Neuronal stem cell (in vitro differentiated cells): ENCODE measurements around the gene SBNO2.
A peak's percentile ranks its signal among the peaks of the same experiment; 100 is the strongest.

Experiments
- DNase-seq: peaks from one replicate; pipeline ENCODE4 v3.0.0-alpha.2; 2013; ENCODE audit warnings: low spot score
- H2AFZ ChIP-seq: one replicate; pipeline ENCODE4 v1.6.1; 2013; ENCODE audit warnings: mild to moderate bottlenecking, low read length, inconsistent platforms
- H2AK5ac ChIP-seq: 2 replicates; pipeline ENCODE4 v1.6.1; 2013; ENCODE audit warnings: low read depth, mild to moderate bottlenecking, inconsistent platforms, low read length, moderate library complexity, mixed read lengths
- H2BK120ac ChIP-seq: 2 replicates; pipeline ENCODE4 v1.6.1; 2013; ENCODE audit warnings: low read depth, mild to moderate bottlenecking, inconsistent platforms, low read length, moderate library complexity, mixed read lengths
- H2BK12ac ChIP-seq: one replicate; pipeline ENCODE4 v1.6.1; 2013; ENCODE audit warnings: low read length, inconsistent platforms
- H2BK15ac ChIP-seq: 2 replicates; pipeline ENCODE4 v1.6.1; 2013; ENCODE audit warnings: mild to moderate bottlenecking, low read length, inconsistent platforms, mixed read lengths
- H2BK5ac ChIP-seq: one replicate; pipeline ENCODE4 v1.6.1; 2013; ENCODE audit warnings: inconsistent platforms, mild to moderate bottlenecking, low read length, moderate library complexity
- H3K14ac ChIP-seq: one replicate; pipeline ENCODE4 v1.6.1; 2013; ENCODE audit warnings: low read length, inconsistent platforms
- H3K18ac ChIP-seq: 2 replicates; pipeline ENCODE4 v1.6.1; 2013; ENCODE audit warnings: low read length, inconsistent platforms
- H3K23ac ChIP-seq: 2 replicates; pipeline ENCODE4 v1.6.1; 2013; ENCODE audit warnings: low read depth, mild to moderate bottlenecking, mixed read lengths, low read length, inconsistent platforms; ENCODE audit not compliant: poor library complexity
- H3K27ac ChIP-seq: replicated peaks from 3 replicates; pipeline ENCODE4 v1.5.1; 2013; ENCODE audit warnings: low read length, inconsistent platforms
- H3K27me3 ChIP-seq, 3 experiments: 2 replicates each; pipeline ENCODE4 v1.6.1; 2013; ENCODE audit warnings: low read length in 3 of 3, mild to moderate bottlenecking in 2 of 3, inconsistent platforms in 1 of 3, low read depth in 1 of 3, mixed read lengths in 1 of 3, moderate library complexity in 1 of 3; ENCODE audit not compliant: control insufficient read depth in 3 of 3, insufficient read depth in 3 of 3
- H3K36me3 ChIP-seq, 2 donors: replicated peaks in 1 of 2; 2 replicates each; pipeline ENCODE4 v1.6.1; 2013; ENCODE audit warnings: low read length in 2 of 2; ENCODE audit not compliant: control insufficient read depth in 2 of 2, insufficient read depth in 2 of 2
- H3K4ac ChIP-seq: 2 replicates; pipeline ENCODE4 v1.6.1; 2013; ENCODE audit warnings: inconsistent platforms, mild to moderate bottlenecking, low read length, moderate library complexity
- H3K4me1 ChIP-seq, 2 donors: 1 replicate in 1 of 2; 2 replicates in 1 of 2; pipeline ENCODE4 v1.6.1; 2013; ENCODE audit warnings: low read length in 2 of 2, low read depth in 1 of 2; ENCODE audit not compliant: control insufficient read depth in 2 of 2, insufficient read depth in 1 of 2
- H3K4me2 ChIP-seq: one replicate; pipeline ENCODE4 v1.6.1; 2013; ENCODE audit warnings: mild to moderate bottlenecking, low read length, inconsistent platforms; ENCODE audit not compliant: insufficient read depth, poor library complexity, severe bottlenecking
- H3K4me3 ChIP-seq, 2 donors: 2 replicates each; pipeline ENCODE4 v1.5.1; 2013; ENCODE audit warnings: low read length in 2 of 2, mild to moderate bottlenecking in 2 of 2, inconsistent platforms in 1 of 2, moderate library complexity in 1 of 2
- H3K79me1 ChIP-seq: one replicate; pipeline ENCODE4 v1.6.1; 2013; ENCODE audit warnings: low read depth, mild to moderate bottlenecking, inconsistent platforms, low read length, moderate library complexity
- H3K9ac ChIP-seq: one replicate; pipeline ENCODE4 v1.6.1; 2013; ENCODE audit warnings: mild to moderate bottlenecking, low read depth, low read length, inconsistent platforms; ENCODE audit not compliant: poor library complexity
- H3K9me3 ChIP-seq, 2 donors: replicated peaks in 1 of 2; 2 replicates each; pipeline versions ENCODE3 to v1.6.1; 2013; ENCODE audit warnings: low read length in 2 of 2, mild to moderate bottlenecking in 2 of 2, inconsistent platforms in 1 of 2, low read depth in 1 of 2, mixed read lengths in 1 of 2, moderate library complexity in 1 of 2; ENCODE audit not compliant: control insufficient read depth in 2 of 2, insufficient read depth in 1 of 2
- H4K8ac ChIP-seq: one replicate; pipeline ENCODE4 v1.6.1; 2013; ENCODE audit warnings: low read depth, mild to moderate bottlenecking, inconsistent platforms, low read length, moderate library complexity
- H4K91ac ChIP-seq: one replicate; pipeline ENCODE4 v1.6.1; 2013; ENCODE audit warnings: low read length, low read depth, mild to moderate bottlenecking, inconsistent platforms; ENCODE audit not compliant: poor library complexity
- WGBS, 2 donors: extraction: QIAGEN DNeasy Blood & Tissue Kit; methylation state at CpG; one replicate each; pipeline ENCODE4 v1.1.7; 2013; ENCODE audit warnings: missing lambda C conversion rate in 2 of 2, mixed read lengths in 1 of 2; ENCODE audit not compliant: insufficient read length in 2 of 2, insufficient replicate concordance in 1 of 2; ENCODE audit errors: extremely low coverage in 2 of 2; 5-methylcytosine and 5-hydroxymethylcytosine counted together

SBNO2 gene

DNA sequence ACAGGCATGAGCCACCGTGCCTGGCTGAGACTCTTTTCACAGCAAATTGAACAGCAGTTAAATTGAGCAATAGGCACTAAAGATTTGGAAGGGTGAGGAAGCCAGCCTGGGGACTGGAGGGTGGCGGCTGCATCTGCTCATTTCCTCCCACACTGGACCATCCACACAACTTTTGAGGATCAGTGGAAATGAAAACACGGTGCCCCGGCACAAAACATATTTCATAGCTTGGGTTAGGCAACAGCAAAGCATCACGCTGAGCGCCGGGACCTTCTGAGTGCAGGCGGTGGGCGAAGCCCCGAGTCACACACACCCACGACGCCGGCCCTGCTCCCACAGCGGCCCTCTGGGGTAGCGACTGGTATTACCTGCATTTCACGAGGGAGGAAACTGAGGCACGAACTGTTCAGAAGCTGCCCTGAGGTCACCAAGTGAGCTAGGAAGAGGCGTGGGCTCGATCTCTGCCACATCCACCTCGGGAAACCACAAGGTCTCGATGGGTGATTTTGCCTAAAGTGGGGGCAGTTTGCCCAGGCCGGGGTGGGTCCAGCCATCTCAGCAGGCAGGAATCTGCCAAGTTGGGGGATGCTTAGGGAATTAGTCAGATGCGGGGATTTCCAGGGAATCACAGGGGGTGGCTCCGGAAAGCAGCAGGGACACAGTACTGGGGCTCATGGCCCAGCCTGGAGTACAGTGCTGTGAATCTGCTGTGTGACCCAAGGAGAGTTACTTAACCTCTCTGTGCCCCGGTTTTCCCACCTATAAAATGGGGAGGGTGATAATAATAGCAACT is 3.5 kb upstream of the SBNO2 start:
- Histone ChIP-seq H3K18ac (no peak overlapping the region), H2AFZ (no peak overlapping the region), H3K27ac (no peak overlapping the region), H3K79me1 (peaks cover 5% of the 10 kb centered on the region), H3K36me3 (no peaks in the 10 kb centered on the region), H2BK5ac (peak overlapping the region; percentile 62), H3K4me3 (no peak overlapping the region), H3K9ac (peak overlapping the region; percentile 44), H4K91ac (no peak overlapping the region), H4K8ac (no peak overlapping the region), H3K23ac (no peak overlapping the region), H3K27me3 (no peaks in the 10 kb centered on the region), H2BK120ac (no peak overlapping the region), H3K4ac (no peak overlapping the region), H3K9me3 (no peaks in the 10 kb centered on the region), H3K14ac (no peak overlapping the region), H3K4me1 (peaks cover 4 to 8% of the 10 kb centered on the region in 2 donors), H3K4me2 (no peak overlapping the region), H2BK12ac (no peak overlapping the region), H2AK5ac (peak overlapping the region; percentile 81), H2BK15ac (peak overlapping the region; percentile 62)
- DNase-seq = no peak
- WGBS, 2 donors = no CpG with 5 or more reads among the region's 25 CpGs

GRCh38 chr19:1173159-1173844 is 766 bp downstream of the SBNO2 start:
- Histone ChIP-seq H3K4me2 (peak overlapping the region; percentile 91), H4K91ac (no peak overlapping the region), H3K9ac (peak overlapping the region; percentile 88), H3K18ac (peak overlapping the region; percentile 91), H3K14ac (peak overlapping the region; percentile 56), H3K79me1 (peaks cover 28% of the 10 kb centered on the region), H3K36me3 (peaks cover 5 to 9% of the 10 kb centered on the region in 2 donors), H3K27ac (no peak overlapping the region), H2BK120ac (no peak overlapping the region), H3K4me3 (peak overlapping the region; percentile 82 to 90), H2BK15ac (no peak overlapping the region), H3K4me1 (peaks cover 15 to 19% of the 10 kb centered on the region in 2 donors), H3K23ac (peak overlapping the region; percentile 96), H4K8ac (no peak overlapping the region), H2AK5ac (peak overlapping the region; percentile 96), H3K4ac (peak overlapping the region; percentile 53), H3K27me3 (no peaks in the 10 kb centered on the region), H2BK5ac (peak overlapping the region; percentile 39), H3K9me3 (peaks cover 0 to 3% of the 10 kb centered on the region in 2 donors), H2AFZ (peak overlapping the region; percentile 66), H2BK12ac (peak overlapping the region; percentile 84)
- WGBS, 2 donors = no CpG with 5 or more reads among the region's 47 CpGs
- DNase-seq = no peak

DNA sequence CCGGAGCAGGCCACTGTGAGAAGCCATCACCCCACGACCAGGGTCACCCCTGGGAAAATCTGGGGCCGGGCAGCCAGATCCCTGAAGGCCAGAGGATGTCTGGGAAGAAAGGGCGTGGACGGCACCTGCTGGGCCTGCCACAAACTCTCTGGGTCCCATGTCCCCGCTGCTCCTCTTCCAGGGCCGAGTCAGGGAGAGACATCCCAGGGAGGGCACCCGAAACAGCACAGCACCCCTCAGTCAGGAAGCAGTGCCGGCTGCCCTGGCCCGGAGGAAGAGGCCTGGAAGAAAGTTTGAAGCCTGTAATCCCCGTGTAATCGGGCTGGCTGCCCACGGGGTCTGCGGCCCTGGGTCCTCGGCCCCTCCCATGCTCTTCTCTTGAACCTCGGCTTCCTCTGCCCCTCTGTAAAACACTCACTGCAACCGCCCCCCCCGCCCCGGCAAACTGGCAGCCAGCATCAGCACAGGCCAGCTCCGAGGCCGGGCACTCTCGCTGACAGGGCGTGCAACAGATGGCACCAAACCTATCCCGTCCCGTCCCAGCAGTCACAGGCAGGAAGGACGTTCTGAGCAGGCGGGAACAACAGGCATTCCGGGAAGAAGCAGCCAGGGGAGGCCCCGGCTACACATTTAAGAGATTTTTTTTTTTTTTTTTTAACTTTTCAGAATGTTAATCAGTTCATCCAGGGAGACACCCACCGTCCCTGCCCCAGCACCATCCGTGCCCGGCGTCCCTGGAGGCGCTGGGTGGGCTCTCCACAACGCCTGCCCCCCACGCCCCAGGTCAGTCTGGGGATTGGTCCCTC is 1.5 kb downstream of the SBNO2 start:
- H3K4me1 ChIP-seq = peaks cover 15 to 19% of the 10 kb centered on the region in 2 donors
- peak overlapping the region; percentile 91 for H3K18ac ChIP-seq
- peak overlapping the region; percentile 66 for H2AFZ ChIP-seq
- no peaks in the 10 kb centered on the region for H3K27me3 ChIP-seq
- H2BK120ac ChIP-seq = peak overlapping the region; percentile 91
- no CpG with 5 or more reads among the region's 36 CpGs for WGBS, 2 donors
- H3K4me2 ChIP-seq = peak overlapping the region; percentile 91
- H3K4ac ChIP-seq = peak overlapping the region; percentile 66
- no peak overlapping the region for H4K91ac ChIP-seq
- no peak for DNase-seq
- no peak overlapping the region for H2BK15ac ChIP-seq
- peak overlapping the region; percentile 82 to 90 for H3K4me3 ChIP-seq
- no peak overlapping the region for H4K8ac ChIP-seq
- H3K9ac ChIP-seq = peak overlapping the region; percentile 88
- H3K36me3 ChIP-seq = peaks cover 5 to 11% of the 10 kb centered on the region in 2 donors
- peak overlapping the region; percentile 84 for H2BK12ac ChIP-seq
- peak overlapping the region; percentile 96 for H2AK5ac ChIP-seq
- peak overlapping the region; percentile 90 for H2BK5ac ChIP-seq
- peaks cover 30% of the 10 kb centered on the region for H3K79me1 ChIP-seq
- H3K9me3 ChIP-seq = peaks cover under 1 to 3% of the 10 kb centered on the region in 2 donors
- peak overlapping the region; percentile 96 for H3K23ac ChIP-seq
- H3K27ac ChIP-seq = no peak overlapping the region
- H3K14ac ChIP-seq = peak overlapping the region; percentile 71
